ENCODE data around the gene POLR2L.

POLR2L gene

GRCh38 chr11:826836-827145 is 15.5 kb downstream of the POLR2L start:
- no peak for DNase-seq (ENCODE audit: low read depth in 2 of 2)

GRCh38 chr11:826227-826621 is 16.1 kb downstream of the POLR2L start:
- DNase-seq (ENCODE audit: low read depth in 2 of 2) = no peak

- DNase-seq (ENCODE audit: low read depth in 2 of 2) = no peak
These were observed 16.7 kb downstream of the POLR2L start for GRCh38 chr11:825366-826226.

GRCh38 chr11:824942-825341 is 17.4 kb downstream of the POLR2L start:
- no peak for DNase-seq (ENCODE audit: low read depth in 2 of 2)

- no peak for DNase-seq (ENCODE audit: low read depth in 2 of 2)
These were observed 17.9 kb downstream of the POLR2L start for GRCh38 chr11:824292-824880.

GRCh38 chr11:823441-824291 is 18.7 kb downstream of the POLR2L start:
- DNase-seq (ENCODE audit: low read depth in 2 of 2) = no peak

GRCh38 chr11:821512-822371 is 20.6 kb downstream of the POLR2L start:
- DNase-seq (ENCODE audit: low read depth in 2 of 2) = no peak

- no peak for DNase-seq (ENCODE audit: low read depth in 2 of 2)
These were observed 21.4 kb downstream of the POLR2L start for GRCh38 chr11:820655-821511.

GRCh38 chr11:819943-820649 is 22.2 kb downstream of the POLR2L start:
- peak; percentile 77 to 85 for DNase-seq (ENCODE audit: low read depth in 2 of 2)

- peak; percentile 84 to 85 for DNase-seq (ENCODE audit: low read depth in 2 of 2)
These were observed 23.0 kb downstream of the POLR2L start for GRCh38 chr11:819129-819931.

GRCh38 chr11:818396-819128 is 23.8 kb downstream of the POLR2L start, which contains the start of gene PNPLA2:
PNPLA2 (plus strand) TSS chr11:818914; CDS start chr11:819719, 805 bp downstream.
- no peak for DNase-seq (ENCODE audit: low read depth in 2 of 2)

- no peak for DNase-seq (ENCODE audit: low read depth in 2 of 2)
These were observed 25.9 kb downstream of the POLR2L start for GRCh38 chr11:816433-816779.

GRCh38 chr11:815675-816432 is 26.5 kb downstream of the POLR2L start:
- DNase-seq (ENCODE audit: low read depth in 2 of 2) = no peak

- no peak for DNase-seq (ENCODE audit: low read depth in 2 of 2)
These were observed 28.8 kb downstream of the POLR2L start for GRCh38 chr11:813456-814096.

- no peak for DNase-seq (ENCODE audit: low read depth in 2 of 2)
These were observed 29.3 kb downstream of the POLR2L start for GRCh38 chr11:813072-813455.

GRCh38 chr11:812390-812789 is 29.9 kb downstream of the POLR2L start:
- DNase-seq (ENCODE audit: low read depth in 2 of 2) = no peak

All from stimulated activated CD8-positive, alpha-beta memory T cell treated with anti-CD3 and anti-CD28 coated beads, Interleukin-15, amount 100 ng/mL, for 4 hours (primary cell).